ENCODE results near the gene PAX2.

Gene PAX2

GRCh38 chr10:100725071-100725471, 20.3 kb upstream of the PAX2 start:
- DNase-seq, result no peak

DNA sequence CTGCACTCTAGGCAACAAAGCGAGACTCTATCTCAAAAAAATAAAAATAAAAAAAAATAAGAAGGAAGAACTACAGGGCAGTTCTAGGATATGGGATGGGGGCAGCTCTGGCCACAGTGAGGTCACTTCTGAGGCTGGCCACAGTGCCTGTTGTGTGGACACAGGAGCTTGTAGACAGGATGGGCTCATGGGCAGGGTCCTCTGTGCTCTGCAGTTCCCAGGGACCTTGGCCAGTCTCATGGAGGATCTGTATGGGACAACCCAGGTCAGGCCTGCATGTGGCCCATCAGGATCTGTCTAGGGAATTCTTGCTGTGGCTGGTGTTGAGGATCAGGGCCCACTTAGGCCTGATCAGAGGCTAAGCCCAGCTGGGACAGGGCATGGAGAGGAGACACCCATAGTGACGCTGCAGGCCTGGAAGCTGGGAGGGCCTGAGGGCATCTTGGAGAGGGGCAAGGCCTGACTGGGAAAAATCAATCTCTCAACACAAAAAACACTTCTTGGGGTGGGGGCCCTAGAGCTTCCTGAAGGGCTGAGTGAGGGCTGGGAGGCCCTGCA, 19.4 kb upstream of the PAX2 start:
- DNase-seq, result no peak

DNA sequence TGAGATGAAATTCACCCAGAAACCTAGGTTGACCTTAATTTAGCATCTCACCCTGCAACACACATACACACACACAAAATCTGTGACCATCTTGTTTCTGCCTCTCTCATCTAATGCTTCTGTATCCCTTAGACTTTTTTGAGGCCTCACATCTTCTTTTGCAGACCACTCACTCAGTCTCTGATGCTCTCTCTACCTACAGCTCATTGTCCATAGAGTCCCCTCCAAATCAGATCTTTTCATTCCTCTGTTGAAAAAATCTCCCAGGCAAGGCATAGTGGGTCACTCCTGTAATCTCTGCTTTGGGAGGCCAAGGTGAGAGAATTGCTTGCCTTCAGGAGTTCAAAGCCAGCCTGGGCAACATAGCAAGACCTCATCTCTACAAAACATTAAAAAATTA, 17.6 kb upstream of the PAX2 start:
- DNase-seq, result no peak

DNA sequence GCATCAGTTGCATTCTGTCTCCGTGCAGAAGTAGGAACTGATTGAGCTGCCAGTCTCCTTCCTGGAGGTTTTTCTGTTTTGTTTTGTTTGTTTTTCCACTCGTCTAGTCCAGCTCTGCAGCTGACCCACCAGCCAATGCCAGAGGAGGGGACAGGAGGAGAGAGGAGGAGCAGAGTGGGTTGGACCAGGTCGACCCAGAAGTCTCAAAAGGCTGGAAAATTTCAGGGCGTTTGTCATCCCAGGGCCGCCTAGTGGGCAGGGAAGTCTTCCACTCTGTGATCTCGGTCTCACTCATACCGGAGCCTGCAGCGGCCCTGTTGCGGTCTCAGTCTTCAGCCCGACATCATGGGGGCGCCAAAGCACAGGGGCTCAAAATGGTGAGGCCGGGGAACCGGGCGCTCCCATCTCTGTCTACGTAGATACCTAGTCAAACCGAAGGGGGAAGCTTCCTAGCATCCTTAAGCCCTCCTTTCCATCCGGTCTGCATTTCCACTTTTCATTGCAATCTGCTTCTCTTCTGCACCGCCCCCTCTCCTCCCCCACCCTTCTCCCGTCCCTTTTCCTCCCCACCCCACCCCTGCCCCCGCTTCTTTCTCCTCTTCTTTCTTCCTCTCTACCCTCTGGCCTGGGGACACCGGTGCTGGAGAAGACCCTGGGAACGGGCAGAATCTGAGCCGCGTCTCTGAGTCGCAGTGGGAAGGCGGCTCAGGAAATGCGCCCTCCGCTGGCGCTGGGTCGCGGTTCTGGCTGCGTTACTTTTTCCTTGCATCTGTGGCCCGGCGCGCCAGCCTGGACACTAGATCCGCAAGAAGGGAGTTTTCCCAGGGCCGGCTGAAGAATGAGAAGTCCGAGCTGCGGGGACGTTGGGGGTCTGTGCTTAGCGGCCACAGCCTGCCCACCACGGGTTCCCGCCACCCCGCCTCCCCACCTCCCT, 16.2 kb upstream of the PAX2 start:
- DNase-seq, result no peak

DNA sequence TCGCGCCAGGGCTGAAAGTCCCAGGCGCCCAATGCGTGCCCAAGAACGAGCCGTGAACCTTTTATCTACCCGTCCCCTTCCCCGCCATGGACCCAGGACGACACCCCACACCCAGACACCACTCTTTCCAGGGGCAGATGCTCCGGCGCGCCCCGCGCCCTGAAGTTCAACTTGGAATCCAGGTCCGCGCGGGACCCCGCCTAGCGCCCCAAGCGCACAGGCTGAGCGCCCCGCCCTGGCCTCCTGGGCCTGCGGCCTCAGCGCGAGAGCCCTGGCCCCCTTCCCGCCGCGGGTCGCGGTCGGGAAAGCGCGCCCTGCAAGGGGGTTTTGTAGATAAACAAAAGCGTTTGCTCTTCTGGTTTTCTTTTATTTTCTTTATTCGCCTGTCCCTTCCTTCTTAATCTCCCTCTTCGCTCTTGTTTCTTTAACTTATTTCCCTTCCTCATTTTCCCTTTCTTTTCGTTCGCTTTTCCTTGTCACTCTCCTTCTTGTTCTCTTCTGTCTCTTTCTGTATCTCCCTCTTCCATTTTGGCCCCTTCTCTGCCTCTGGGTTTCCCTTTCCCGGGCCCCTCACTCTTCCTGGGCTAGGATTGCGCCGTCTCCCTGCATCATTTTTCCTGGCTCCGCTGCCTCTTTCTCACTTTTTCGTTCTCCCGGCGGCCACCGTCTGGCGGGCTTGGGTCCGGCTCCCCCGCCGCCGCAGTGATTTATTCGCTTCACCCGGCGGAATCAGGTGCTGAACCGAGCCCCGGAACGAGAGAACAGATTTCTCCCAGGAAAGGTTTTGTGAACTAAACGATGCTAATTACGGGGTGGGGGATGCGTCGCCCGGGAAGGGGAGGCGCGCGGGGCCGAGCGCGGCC, 15.3 kb upstream of the PAX2 start:
- DNase-seq, result no peak

DNA sequence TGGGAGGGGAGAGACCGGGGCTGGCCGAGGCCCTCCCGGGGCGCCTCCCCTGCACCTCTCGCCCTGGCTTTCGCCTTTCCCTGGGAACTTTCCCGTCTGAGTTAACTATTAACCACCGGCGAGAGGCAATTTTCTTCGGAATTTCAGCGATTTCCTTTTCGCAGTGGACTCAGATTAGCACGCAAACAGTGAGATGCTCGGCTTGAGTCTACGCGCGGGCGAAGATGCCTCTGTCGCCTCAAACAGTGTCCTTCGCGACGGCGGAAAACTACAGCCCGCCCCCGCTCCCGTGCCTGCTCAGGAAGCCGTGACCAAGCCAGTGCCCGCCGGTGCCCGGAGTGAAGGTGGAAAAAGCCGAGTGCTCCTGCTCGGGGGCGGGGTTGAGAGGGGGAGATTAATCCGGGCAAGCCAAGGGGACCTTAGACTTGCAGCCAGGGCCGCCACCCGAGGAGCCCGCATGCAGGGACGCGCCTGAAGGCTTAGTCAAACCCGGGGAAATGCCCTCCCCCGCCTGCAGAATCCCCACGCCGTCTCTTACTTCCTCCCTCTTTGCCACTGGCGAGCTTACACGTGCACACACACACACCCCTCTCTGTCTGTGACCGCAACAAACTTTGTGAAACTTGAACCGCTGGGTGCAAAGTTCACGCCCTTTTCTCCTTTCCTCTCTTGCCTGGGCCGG, 14.5 kb upstream of the PAX2 start:
- no peak for DNase-seq

- no peak for DNase-seq
Observed at GRCh38 chr10:100731407-100732240, 13.8 kb upstream of the PAX2 start.

GRCh38 chr10:100732241-100732596, 13.2 kb upstream of the PAX2 start:
- DNase-seq, result no peak

GRCh38 chr10:100733329-100733728, 12.1 kb upstream of the PAX2 start:
- DNase-seq, result peak; percentile 33

GRCh38 chr10:100734295-100735086, 10.9 kb upstream of the PAX2 start:
- peak; percentile 10 for DNase-seq

DNA sequence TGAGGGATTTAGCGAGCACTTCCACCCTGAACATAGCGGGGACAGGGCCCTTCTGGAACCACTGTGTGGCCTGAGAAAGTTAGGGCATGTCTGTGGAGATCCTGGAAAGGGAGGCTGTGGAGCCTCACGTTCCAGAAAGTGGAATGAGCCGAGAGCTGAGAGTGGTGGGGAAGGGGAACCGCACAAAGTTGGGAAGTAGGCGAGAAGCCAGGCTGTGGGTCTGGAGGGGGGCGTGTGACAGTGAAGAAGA, 10.4 kb upstream of the PAX2 start:
- no peak for DNase-seq

- DNase-seq, result no peak
Observed at GRCh38 chr10:100735337-100736143, 9.8 kb upstream of the PAX2 start.

DNA sequence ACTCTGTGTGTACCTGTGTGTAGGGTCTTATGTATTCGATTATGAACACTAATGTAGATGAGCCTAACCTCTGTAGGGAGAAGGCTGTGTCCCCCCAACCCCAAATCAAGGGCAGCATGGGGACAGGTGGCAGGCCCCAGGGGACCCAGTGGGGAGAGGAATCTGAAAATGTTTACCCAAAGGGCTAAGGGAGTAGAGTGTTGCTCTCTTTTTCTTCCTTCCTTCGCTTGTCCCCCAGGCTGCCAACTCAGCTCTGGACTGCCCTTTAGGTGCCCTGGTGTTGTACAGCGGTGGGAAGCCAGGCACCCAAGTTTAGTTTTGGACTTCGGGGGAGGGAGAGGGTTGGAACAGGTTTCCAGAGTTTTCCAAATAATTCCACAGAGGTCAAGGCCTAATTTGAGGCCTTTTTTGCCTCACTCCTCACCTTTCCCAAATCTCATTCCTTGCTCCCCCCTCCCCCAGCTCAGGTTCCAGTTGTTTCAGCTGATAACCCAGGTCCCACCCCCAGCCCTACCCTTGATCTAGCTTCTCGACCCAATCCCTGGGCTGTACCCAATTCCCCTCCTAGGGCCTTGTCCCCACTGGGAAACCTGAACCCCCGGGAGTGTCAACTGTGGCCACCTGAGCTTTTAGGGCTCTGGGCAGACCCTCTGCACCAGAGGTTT, 9.1 kb upstream of the PAX2 start:
- DNase-seq, result no peak

- DNase-seq, result no peak
Observed at GRCh38 chr10:100736809-100737354, 8.5 kb upstream of the PAX2 start.

DNA sequence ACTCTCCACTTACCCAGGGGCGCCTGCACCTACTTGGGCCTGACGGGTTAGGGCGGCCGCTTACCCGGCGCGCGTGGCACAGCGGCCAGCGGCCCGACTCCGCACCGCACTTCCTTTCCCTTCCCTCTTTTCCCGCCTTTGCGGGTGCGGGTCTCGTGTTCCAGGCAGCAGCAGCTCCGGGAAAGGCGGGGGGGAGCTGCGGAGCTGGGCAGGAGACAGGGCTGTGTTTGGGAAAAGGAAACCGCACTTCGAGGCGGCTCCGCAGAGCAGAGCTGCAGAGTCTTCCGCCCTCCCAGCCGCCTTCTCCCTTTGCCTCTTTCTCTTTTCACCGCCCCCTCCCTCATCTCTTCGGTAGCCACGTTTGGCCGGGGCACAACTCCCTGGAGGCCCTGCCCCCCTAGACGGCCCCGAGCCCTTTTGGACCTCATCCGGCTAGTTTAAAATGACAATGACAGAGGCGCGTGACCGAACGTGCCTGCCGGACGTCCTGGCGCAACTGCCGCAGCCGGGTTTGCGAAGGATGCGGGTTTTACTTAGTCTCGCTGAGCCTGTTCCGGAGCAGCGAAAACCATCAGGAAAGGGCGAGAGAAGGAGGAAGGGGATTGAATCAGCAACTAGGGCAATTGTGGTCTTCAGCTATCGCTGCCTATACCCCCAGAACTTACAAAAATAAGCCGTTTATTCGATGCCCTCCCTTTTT, 7.9 kb upstream of the PAX2 start:
- no peak for DNase-seq

- DNase-seq, result no peak
Observed at GRCh38 chr10:100738055-100738827, 7.1 kb upstream of the PAX2 start.

DNA sequence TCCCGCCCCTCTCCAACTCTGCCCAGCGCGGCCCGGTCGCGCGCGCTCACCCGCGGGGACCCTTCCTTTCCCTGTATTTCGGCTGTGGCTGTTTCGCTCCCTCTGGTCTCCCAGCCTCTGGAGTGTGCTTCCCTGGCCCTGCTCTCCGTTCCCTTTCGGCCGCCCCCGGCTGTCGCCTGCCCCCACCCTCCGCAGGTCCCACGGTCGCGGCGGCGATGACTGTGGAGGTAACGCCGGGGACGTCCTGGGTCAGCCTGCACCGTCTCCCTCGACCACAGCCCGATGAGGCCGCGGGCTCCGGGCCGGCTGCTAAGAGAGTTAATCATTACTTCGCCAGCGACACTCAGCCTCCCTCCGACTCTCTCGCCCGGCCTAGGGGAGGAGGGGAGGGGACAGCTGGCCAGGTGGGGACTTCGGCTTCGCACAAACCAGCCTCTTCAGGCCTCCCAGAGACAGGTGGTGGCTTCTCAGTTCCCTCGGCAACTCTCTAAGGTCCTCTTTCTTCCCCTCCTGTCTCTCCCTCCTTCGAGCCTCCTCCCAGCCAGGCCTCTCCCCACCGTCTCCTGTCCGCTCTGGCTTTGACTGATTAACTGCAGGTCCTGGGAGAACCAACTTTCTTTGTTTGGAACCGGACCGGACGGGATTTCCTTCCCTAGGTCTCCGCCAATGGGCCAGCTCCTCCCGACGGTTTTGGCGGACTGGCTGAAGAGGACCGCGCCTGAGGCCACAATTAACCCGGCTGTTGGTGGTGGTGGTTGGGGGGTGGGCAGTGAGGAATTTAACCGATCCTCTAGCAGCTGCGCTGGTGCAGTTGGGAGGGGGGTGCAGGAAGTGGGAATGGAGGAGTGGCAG, 5.6 kb upstream of the PAX2 start:
- DNase-seq, result no peak

Measured in NK-92 treated with Interleukin-12 subunit alpha and Interleukin-12 subunit beta, amount 100 ng/mL, for 24 hours (cell line).